HEK293 (cell line): ENCODE data around the gene CDH7.

Experiments used
- ATF2 ChIP-seq: fragments of 450-650 bp; formaldehyde crosslinking; IDR thresholded peaks from 2 replicates; pipeline ENCODE4 v1.5.1; 2016; ENCODE audit warnings: missing biosample characterization, missing genetic modification characterization, low read depth
- FEZF1 ChIP-seq: fragments of 450-650 bp; formaldehyde crosslinking; IDR thresholded peaks from 2 replicates; pipeline ENCODE4 v1.5.1; 2016; ENCODE audit warnings: missing biosample characterization, missing genetic modification characterization
- WT1 ChIP-seq: fragments of 450-650 bp; formaldehyde crosslinking; IDR thresholded peaks from 2 replicates; pipeline ENCODE4 v1.5.1; 2016; ENCODE audit warnings: missing biosample characterization, missing genetic modification characterization
- ZFHX2 ChIP-seq: fragments of 450-650 bp; formaldehyde crosslinking; conservative IDR thresholded peaks from 2 replicates; pipeline ENCODE4 v1.5.1; 2016; ENCODE audit warnings: missing biosample characterization, missing genetic modification characterization
- ZFP37 ChIP-seq: fragments of 450-650 bp; formaldehyde crosslinking; IDR thresholded peaks from 2 replicates; pipeline ENCODE4 v1.5.1; 2016; ENCODE audit warnings: missing biosample characterization, missing genetic modification characterization
- ZNF114 ChIP-seq: fragments of 450-650 bp; formaldehyde crosslinking; IDR thresholded peaks from 2 replicates; pipeline ENCODE4 v1.5.0; 2017; ENCODE audit warnings: missing biosample characterization, missing genetic modification characterization
- ZNF175 ChIP-seq: fragments of 450-650 bp; formaldehyde crosslinking; IDR thresholded peaks from 2 replicates; pipeline ENCODE4 v1.5.1; 2016; ENCODE audit warnings: missing biosample characterization, missing genetic modification characterization
- ZNF18 ChIP-seq: fragments of 450-650 bp; formaldehyde crosslinking; IDR thresholded peaks from 2 replicates; pipeline ENCODE4 v1.5.1; 2016; ENCODE audit warnings: missing biosample characterization, missing genetic modification characterization
- ZNF202 ChIP-seq: fragments of 450-650 bp; formaldehyde crosslinking; IDR thresholded peaks from 2 replicates; pipeline ENCODE4 v1.5.1; 2016; ENCODE audit warnings: missing biosample characterization, missing genetic modification characterization, borderline replicate concordance
- ZNF214 ChIP-seq: fragments of 450-650 bp; formaldehyde crosslinking; IDR thresholded peaks from 2 replicates; pipeline ENCODE4 v1.5.1; 2017; ENCODE audit warnings: missing biosample characterization, mild to moderate bottlenecking, missing genetic modification characterization, borderline replicate concordance
- ZNF221 ChIP-seq: fragments of 450-650 bp; formaldehyde crosslinking; IDR thresholded peaks from 2 replicates; pipeline ENCODE4 v1.5.1; 2017; ENCODE audit warnings: missing biosample characterization, missing genetic modification characterization, borderline replicate concordance
- ZNF24 ChIP-seq: fragments of 450-650 bp; formaldehyde crosslinking; IDR thresholded peaks from 2 replicates; pipeline ENCODE4 v1.5.1; 2016; ENCODE audit warnings: missing biosample characterization, missing genetic modification characterization
- ZNF335 ChIP-seq: fragments of 450-650 bp; formaldehyde crosslinking; conservative IDR thresholded peaks from 2 replicates; pipeline ENCODE4 v1.5.1; 2016; ENCODE audit warnings: missing biosample characterization, missing genetic modification characterization
- ZNF433 ChIP-seq: fragments of 450-650 bp; formaldehyde crosslinking; IDR thresholded peaks from 2 replicates; pipeline ENCODE4 v1.5.1; 2016; ENCODE audit warnings: missing biosample characterization, missing genetic modification characterization, low read depth
- ZNF510 ChIP-seq: fragments of 450-650 bp; formaldehyde crosslinking; IDR thresholded peaks from 2 replicates; pipeline ENCODE4 v1.5.1; 2018; ENCODE audit warnings: mild to moderate bottlenecking, missing genetic modification characterization, missing biosample characterization; ENCODE audit not compliant: insufficient replicate concordance
- ZNF521 ChIP-seq: fragments of 450-650 bp; formaldehyde crosslinking; IDR thresholded peaks from 2 replicates; pipeline ENCODE4 v1.5.1; 2017; ENCODE audit warnings: missing biosample characterization, mild to moderate bottlenecking, missing genetic modification characterization
- ZNF530 ChIP-seq: fragments of 450-650 bp; formaldehyde crosslinking; IDR thresholded peaks from 2 replicates; pipeline ENCODE4 v1.5.1; 2016; ENCODE audit warnings: low read depth, missing biosample characterization, missing genetic modification characterization
- ZNF561 ChIP-seq: fragments of 450-650 bp; IDR thresholded peaks from 2 replicates; pipeline ENCODE4 v1.5.1; 2018; ENCODE audit warnings: missing biosample characterization, missing genetic modification characterization, borderline replicate concordance
- ZNF580 ChIP-seq: fragments of 450-650 bp; formaldehyde crosslinking; IDR thresholded peaks from 2 replicates; pipeline ENCODE4 v1.5.1; 2016; ENCODE audit warnings: missing biosample characterization, missing genetic modification characterization
- ZNF626 ChIP-seq: fragments of 450-650 bp; sonication (Bioruptor Pico); formaldehyde crosslinking; IDR thresholded peaks from 2 replicates; pipeline ENCODE4 v1.5.1; 2018; ENCODE audit warnings: missing biosample characterization, missing genetic modification characterization, inconsistent platforms
- ZNF639 ChIP-seq: fragments of 450-650 bp; formaldehyde crosslinking; IDR thresholded peaks from 2 replicates; pipeline ENCODE4 v1.5.1; 2016; ENCODE audit warnings: missing biosample characterization, missing genetic modification characterization
- ZNF768 ChIP-seq: fragments of 450-650 bp; formaldehyde crosslinking; IDR thresholded peaks from 2 replicates; pipeline ENCODE4 v1.5.1; 2018; ENCODE audit warnings: missing biosample characterization, mild to moderate bottlenecking, missing genetic modification characterization
- ZNF777 ChIP-seq: fragments of 450-650 bp; formaldehyde crosslinking; IDR thresholded peaks from 2 replicates; pipeline ENCODE4 v1.5.1; 2017; ENCODE audit warnings: missing biosample characterization, missing genetic modification characterization, borderline replicate concordance
- ZNF830 ChIP-seq: fragments of 450-650 bp; IDR thresholded peaks from 2 replicates; pipeline ENCODE4 v1.5.0; 2018; ENCODE audit warnings: missing biosample characterization, missing genetic modification characterization, low read depth, mild to moderate bottlenecking, moderate library complexity
- ZNF843 ChIP-seq: fragments of 450-650 bp; formaldehyde crosslinking; IDR thresholded peaks from 2 replicates; pipeline ENCODE4 v1.5.1; 2016; ENCODE audit warnings: missing biosample characterization, missing genetic modification characterization
- ZSCAN16 ChIP-seq: fragments of 450-650 bp; formaldehyde crosslinking; IDR thresholded peaks from 2 replicates; pipeline ENCODE4 v1.5.1; 2016; ENCODE audit warnings: missing biosample characterization, missing genetic modification characterization
- TF ChIP-seq, protein P1 (sequence below): fragments of 450-650 bp; formaldehyde crosslinking; IDR thresholded peaks from 2 replicates; pipeline ENCODE4 v1.5.1; 2016; ENCODE audit warnings: missing biosample characterization, missing genetic modification characterization, borderline replicate concordance
- TF ChIP-seq, protein P2 (sequence below): fragments of 450-650 bp; formaldehyde crosslinking; IDR thresholded peaks from 2 replicates; pipeline ENCODE4 v1.5.1; 2017; ENCODE audit warnings: missing biosample characterization, missing genetic modification characterization
- TF ChIP-seq, protein P3 (sequence below): fragments of 450-650 bp; formaldehyde crosslinking; IDR thresholded peaks from 2 replicates; pipeline ENCODE4 v1.5.1; 2016; ENCODE audit warnings: missing biosample characterization, missing genetic modification characterization

The CDH7 gene

GRCh38 chr18:65906621-65907034 lies 155.8 kb downstream of the CDH7 start (continued):
- TF ChIP-seq, protein P1, sequence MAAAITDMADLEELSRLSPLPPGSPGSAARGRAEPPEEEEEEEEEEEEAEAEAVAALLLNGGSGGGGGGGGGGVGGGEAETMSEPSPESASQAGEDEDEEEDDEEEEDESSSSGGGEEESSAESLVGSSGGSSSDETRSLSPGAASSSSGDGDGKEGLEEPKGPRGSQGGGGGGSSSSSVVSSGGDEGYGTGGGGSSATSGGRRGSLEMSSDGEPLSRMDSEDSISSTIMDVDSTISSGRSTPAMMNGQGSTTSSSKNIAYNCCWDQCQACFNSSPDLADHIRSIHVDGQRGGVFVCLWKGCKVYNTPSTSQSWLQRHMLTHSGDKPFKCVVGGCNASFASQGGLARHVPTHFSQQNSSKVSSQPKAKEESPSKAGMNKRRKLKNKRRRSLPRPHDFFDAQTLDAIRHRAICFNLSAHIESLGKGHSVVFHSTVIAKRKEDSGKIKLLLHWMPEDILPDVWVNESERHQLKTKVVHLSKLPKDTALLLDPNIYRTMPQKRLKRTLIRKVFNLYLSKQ (tag by site-specific recombination): no peak
- TF ChIP-seq ZNF777 (tag by site-specific recombination) (no peak), ZNF639 (tag by site-specific recombination) (no peak), ZNF843 (peak; percentile 97), ZNF830 (tag by site-specific recombination) (no peak), ZNF335 (tag by site-specific recombination) (no peak; the same call in 1 of the 2 replicates), ZNF202 (tag by site-specific recombination) (no peak), ZNF175 (no peak), ZNF561 (tag by site-specific recombination) (no peak; the same call in none of the 2 replicates), FEZF1 (peak; percentile 96), ZNF530 (tag by site-specific recombination) (no peak), ZNF24 (tag by site-specific recombination) (no peak), WT1 (tag by site-specific recombination) (peak; percentile 99), ZFP37 (tag by site-specific recombination) (0 out of 2 replicates have a peak, but pooled peaks have one; percentile 51), ZFHX2 (no peak), ATF2 (peak; percentile 38; the same call in 1 of the 2 replicates), ZNF433 (tag by site-specific recombination) (no peak), ZNF221 (no peak), ZNF626 (tag by site-specific recombination) (no peak), ZNF114 (no peak), ZNF580 (tag by site-specific recombination) (peak; percentile 98), ZNF18 (tag by site-specific recombination) (peak; percentile 65; the same call in 1 of the 2 replicates), ZNF214 (no peak), ZNF510 (tag by site-specific recombination) (no peak), ZNF521 (no peak), ZSCAN16 (tag by site-specific recombination) (no peak), ZNF768 (no peak)
- TF ChIP-seq, protein P2, sequence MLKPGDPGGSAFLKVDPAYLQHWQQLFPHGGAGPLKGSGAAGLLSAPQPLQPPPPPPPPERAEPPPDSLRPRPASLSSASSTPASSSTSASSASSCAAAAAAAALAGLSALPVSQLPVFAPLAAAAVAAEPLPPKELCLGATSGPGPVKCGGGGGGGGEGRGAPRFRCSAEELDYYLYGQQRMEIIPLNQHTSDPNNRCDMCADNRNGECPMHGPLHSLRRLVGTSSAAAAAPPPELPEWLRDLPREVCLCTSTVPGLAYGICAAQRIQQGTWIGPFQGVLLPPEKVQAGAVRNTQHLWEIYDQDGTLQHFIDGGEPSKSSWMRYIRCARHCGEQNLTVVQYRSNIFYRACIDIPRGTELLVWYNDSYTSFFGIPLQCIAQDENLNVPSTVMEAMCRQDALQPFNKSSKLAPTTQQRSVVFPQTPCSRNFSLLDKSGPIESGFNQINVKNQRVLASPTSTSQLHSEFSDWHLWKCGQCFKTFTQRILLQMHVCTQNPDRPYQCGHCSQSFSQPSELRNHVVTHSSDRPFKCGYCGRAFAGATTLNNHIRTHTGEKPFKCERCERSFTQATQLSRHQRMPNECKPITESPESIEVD: peak; percentile 99
- TF ChIP-seq, protein P3, sequence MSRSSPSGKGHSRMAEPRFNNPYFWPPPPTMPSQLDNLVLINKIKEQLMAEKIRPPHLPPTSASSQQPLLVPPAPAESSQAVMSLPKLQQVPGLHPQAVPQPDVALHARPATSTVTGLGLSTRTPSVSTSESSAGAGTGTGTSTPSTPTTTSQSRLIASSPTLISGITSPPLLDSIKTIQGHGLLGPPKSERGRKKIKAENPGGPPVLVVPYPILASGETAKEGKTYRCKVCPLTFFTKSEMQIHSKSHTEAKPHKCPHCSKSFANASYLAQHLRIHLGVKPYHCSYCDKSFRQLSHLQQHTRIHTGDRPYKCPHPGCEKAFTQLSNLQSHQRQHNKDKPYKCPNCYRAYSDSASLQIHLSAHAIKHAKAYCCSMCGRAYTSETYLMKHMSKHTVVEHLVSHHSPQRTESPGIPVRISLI: no peak
